ENCODE data around the gene OPN1MW2. TPM values are rescaled to one million over a fixed set of nuclear protein-coding genes. Genes with fewer than 3 reads are reported as not detected.
"Not testable (repeated sequence)": the region's sequence is repeated elsewhere in the genome, so short reads cannot be mapped to it uniquely, and the experiment has no call there.

The OPN1MW2 gene
- total RNA-seq, 1 donor from 2014 or later = not detected

DNA sequence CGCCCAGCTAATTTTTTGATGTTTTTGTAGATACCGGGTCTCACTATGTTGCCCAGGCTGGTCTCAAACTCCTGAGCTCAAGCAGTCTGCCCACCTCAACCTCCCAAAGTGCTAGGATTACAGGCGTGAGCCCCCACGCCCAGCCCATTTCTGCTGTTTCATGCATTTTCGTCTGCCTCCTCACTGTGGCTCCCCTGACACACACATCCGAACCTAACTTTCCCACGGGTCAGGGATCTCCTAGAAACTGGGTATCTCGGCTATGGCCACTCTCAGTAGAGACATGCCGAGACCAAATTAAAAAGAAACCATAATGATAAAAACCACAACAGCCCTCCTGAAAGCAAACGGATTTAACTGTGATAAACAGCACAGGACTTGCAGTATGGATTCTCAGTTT lies 28.5 kb downstream of the OPN1MW2 start:
- intact Hi-C loops (cut with DNase I); ATAC-seq (ENCODE audit: poor library complexity); DNase-seq: not testable (repeated sequence)

DNA sequence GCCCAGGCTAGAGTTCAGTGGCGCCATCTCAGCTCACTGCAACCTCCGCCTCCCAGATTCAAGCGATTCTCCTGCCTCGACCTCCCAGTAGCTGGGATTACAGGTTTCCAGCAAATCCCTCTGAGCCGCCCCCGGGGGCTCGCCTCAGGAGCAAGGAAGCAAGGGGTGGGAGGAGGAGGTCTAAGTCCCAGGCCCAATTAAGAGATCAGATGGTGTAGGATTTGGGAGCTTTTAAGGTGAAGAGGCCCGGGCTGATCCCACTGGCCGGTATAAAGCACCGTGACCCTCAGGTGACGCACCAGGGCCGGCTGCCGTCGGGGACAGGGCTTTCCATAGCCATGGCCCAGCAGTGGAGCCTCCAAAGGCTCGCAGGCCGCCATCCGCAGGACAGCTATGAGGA lies 37.7 kb downstream of the OPN1MW2 start, which contains the start of gene OPN1MW3:
OPN1MW3 (plus strand) TSS at position 301 of the 400 bp plus-strand sequence; CDS start at position 339, 38 bp downstream.
- DNase-seq; ATAC-seq (ENCODE audit: poor library complexity); intact Hi-C loops (cut with DNase I): not testable (repeated sequence)

GRCh38 chrX:154258711-154259110 lies 39.2 kb downstream of the OPN1MW2 start:
- intact Hi-C loops (cut with DNase I); ATAC-seq (ENCODE audit: poor library complexity): not testable (repeated sequence)

GRCh38 chrX:154263072-154263471 lies 43.5 kb downstream of the OPN1MW2 start:
- intact Hi-C loops (cut with DNase I); ATAC-seq (ENCODE audit: poor library complexity); DNase-seq: not testable (repeated sequence)

More at GRCh38 chrX:154258711-154259110, 39.2 kb downstream of the OPN1MW2 start:
- not testable (repeated sequence) for DNase-seq

DNA sequence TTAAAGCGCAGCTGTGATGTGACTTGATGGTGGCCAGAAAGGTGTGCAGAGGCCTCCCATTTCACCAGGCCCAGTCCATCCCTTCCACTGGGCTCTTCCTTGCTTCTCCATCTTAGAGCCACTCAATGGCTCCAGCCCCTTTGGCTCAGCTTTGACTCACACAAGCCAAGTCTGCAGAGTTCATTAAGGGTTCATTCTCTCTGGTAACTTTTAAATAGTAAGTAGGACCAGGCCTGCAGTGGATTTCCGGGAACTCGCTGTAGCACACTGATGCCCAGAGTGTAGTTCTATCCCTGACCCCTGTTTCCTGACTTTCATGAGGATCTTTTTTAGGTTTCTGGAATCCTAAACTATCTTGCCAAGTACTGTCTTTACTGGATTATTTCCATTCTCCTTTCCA lies 49.7 kb downstream of the OPN1MW2 start:
- peak; percentile 22 for ATAC-seq (ENCODE audit: poor library complexity)
- intact Hi-C loops (cut with DNase I); DNase-seq: not testable (repeated sequence)

Other genes with a start within 250 kb of the OPN1MW2 start
- gene HCFC1, start 247.9 kb upstream of the OPN1MW2 start, total RNA-seq = 24.7 TPM
- 7.1 TPM for gene TMEM187, start 247.0 kb upstream of the OPN1MW2 start, total RNA-seq
- gene IRAK1, start 199.9 kb upstream of the OPN1MW2 start, total RNA-seq = 34.2 TPM
- gene MECP2, start 122.0 kb upstream of the OPN1MW2 start, total RNA-seq = 30.5 TPM
- gene OPN1LW, start 75.5 kb upstream of the OPN1MW2 start, total RNA-seq = not detected
- gene OPN1MW, start 37.2 kb upstream of the OPN1MW2 start, total RNA-seq = not detected
- gene OPN1MW3, start 37.8 kb downstream of the OPN1MW2 start, total RNA-seq = not detected
- gene TEX28, start 75.4 kb downstream of the OPN1MW2 start, total RNA-seq = not detected
- gene TKTL1, start 76.0 kb downstream of the OPN1MW2 start, total RNA-seq = 14.0 TPM
- gene FLNA, start 154.9 kb downstream of the OPN1MW2 start, total RNA-seq = 216 TPM
- gene EMD, start 159.5 kb downstream of the OPN1MW2 start, total RNA-seq = 49.2 TPM
- 2,020 TPM for gene RPL10, start 178.6 kb downstream of the OPN1MW2 start, total RNA-seq
- gene DNASE1L1, start 189.5 kb downstream of the OPN1MW2 start, total RNA-seq = 57.7 TPM
- gene TAFAZZIN, start 191.8 kb downstream of the OPN1MW2 start, total RNA-seq = 36.1 TPM
- gene ATP6AP1, start 208.9 kb downstream of the OPN1MW2 start, total RNA-seq = 74.8 TPM
- 70.3 TPM for gene GDI1, start 217.4 kb downstream of the OPN1MW2 start, total RNA-seq
- 45.6 TPM for gene FAM50A, start 224.4 kb downstream of the OPN1MW2 start, total RNA-seq
- gene PLXNA3, start 238.5 kb downstream of the OPN1MW2 start, total RNA-seq = 15.0 TPM